Adipose tissue (tissue), 3 donors: ENCODE measurements around the gene COL4A6. TPM values are rescaled to one million over a fixed set of nuclear protein-coding genes. Genes with fewer than 3 reads are reported as not detected.

Experiments
- H3K27ac ChIP-seq: one replicate; pipeline ENCODE4 v1.5.1; 2013; ENCODE audit warnings: low read depth, low read length
- WGBS, 3 donors: extraction: QIAGEN DNeasy Blood & Tissue Kit; methylation state at CpG; one replicate each; pipeline ENCODE4 v1.1.7; 2013; 5-methylcytosine and 5-hydroxymethylcytosine counted together
- polyA plus RNA-seq, 3 donors: library from polyadenylated mRNA; stranded (reverse); fragments of 200-250 nt; gene quantifications; one replicate each; pipeline ENCODE4 v1.2.3, GENCODE V29; 2013
- donor health status: healthy with polysubstance abuse.
- donor health status: Bipolar disorder and iron deficiency.
- donor health status: healthy.

COL4A6 gene
- polyA plus RNA-seq, 3 donors, result 0.14 to 1.2 (median 0.46) TPM

DNA sequence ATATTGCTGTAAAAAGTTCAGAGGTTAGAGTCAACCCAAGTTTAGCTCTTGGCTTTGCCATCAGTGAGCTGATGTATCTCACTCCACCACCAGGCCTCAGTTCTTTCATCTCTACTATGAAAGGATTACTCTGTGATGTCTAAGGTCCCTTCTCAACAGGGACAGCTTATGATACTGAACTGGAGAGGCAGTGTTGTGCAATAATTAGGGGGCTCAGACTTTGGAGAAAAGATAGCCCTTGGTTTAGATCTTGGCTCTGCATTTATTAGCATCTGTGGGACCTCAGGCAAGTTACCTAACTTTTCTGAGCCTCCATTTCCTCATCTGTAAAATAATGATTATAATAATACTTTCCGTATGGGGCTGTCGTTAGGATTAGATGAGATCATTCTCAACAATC lies 89.0 kb downstream of the COL4A6 start:
- H3K27ac ChIP-seq, result no peak overlapping the region
- 83 to 84% (median 83%) methylated on average over 2 of the region's 2 CpGs for WGBS, 3 donors

GRCh38 chrX:108348525-108348924 lies 89.7 kb downstream of the COL4A6 start:
- whole genome bisulfite sequencing, 3 donors, result 74 to 97% (median 94%) methylated on average over 1 of the region's 1 CpG

GRCh38 chrX:108347800-108348199 lies 90.4 kb downstream of the COL4A6 start:
- H3K27ac ChIP-seq, result no peak overlapping the region
- 28 to 60% (median 54%) methylated on average over 3 of the region's 3 CpGs for WGBS, 3 donors

More at GRCh38 chrX:108348525-108348924, 89.7 kb downstream of the COL4A6 start:
- H3K27ac ChIP-seq, result no peak overlapping the region

GRCh38 chrX:108344216-108344615 lies 94.0 kb downstream of the COL4A6 start:
- H3K27ac ChIP-seq, result no peak overlapping the region
- WGBS, 3 donors, result 36 to 63% (median 51%) methylated on average over 1 of the region's 1 CpG

- no peak overlapping the region for H3K27ac ChIP-seq
- WGBS, 3 donors, result 27 to 50% (median 42%) methylated on average over 1 of the region's 1 CpG
Observed at GRCh38 chrX:108341947-108342346, 96.3 kb downstream of the COL4A6 start.

- WGBS, 3 donors, result 84 to 100% (median 96%) methylated on average over 1 of the region's 1 CpG
- H3K27ac ChIP-seq, result no peak overlapping the region
Observed at GRCh38 chrX:108332281-108332680, 105.9 kb downstream of the COL4A6 start.

GRCh38 chrX:108331126-108331909 lies 106.9 kb downstream of the COL4A6 start:
- H3K27ac ChIP-seq, result no peak overlapping the region
- 69 to 91% (median 72%) methylated on average over 7 of the region's 7 CpGs for WGBS, 3 donors

- 52 to 71% (median 54%) methylated on average over 5 of the region's 5 CpGs for WGBS, 3 donors
- no peak overlapping the region for H3K27ac ChIP-seq
Observed at GRCh38 chrX:108323751-108324150, 114.5 kb downstream of the COL4A6 start.

GRCh38 chrX:108322234-108322633 lies 116.0 kb downstream of the COL4A6 start:
- no peak overlapping the region for H3K27ac ChIP-seq

DNA sequence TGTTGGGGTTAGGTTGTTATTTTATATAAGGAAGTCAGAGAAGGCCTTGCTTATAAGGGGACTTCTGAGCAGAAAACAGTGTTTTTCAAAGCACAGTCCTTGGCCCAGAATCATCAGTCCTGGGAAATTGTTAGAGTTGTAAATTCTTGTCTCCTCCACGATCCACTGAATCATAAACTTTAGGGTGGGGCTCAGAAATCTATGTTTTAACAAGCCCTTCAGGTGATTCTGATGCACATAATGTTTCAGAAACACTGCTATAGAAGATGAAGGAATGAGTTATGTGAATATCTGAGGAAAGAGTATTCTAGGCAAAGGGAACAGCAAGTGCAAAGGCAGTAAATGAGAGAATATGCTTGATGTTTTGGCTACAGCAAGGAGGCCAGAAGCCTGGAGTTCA lies 121.8 kb downstream of the COL4A6 start:
- WGBS, 3 donors, result 48 to 89% (median 57%) methylated on average over 1 of the region's 1 CpG

DNA sequence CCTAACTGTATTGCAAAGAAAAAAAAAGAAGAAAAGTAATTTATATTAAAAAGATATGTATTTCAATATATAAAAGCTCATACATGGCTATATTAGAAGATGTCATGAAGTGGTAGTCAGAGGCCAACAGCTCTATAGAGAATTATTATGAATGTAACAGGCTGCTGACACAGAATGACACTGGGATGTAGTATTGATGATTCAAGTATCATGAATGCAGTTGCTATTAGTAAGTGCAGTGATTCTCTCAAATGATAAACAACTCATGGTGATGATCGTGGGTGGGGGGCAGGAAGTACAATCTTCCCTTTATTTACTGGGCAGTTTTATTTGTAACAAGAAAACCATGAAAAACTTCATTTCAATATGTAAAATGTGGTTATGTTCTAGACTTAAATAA lies 124.6 kb downstream of the COL4A6 start:
- no peak overlapping the region for H3K27ac ChIP-seq
- 74 to 100% (median 86%) methylated on average over 1 of the region's 1 CpG for WGBS, 3 donors

More for the DNA sequence above, 121.8 kb downstream of the COL4A6 start:
- no peak overlapping the region for H3K27ac ChIP-seq

DNA sequence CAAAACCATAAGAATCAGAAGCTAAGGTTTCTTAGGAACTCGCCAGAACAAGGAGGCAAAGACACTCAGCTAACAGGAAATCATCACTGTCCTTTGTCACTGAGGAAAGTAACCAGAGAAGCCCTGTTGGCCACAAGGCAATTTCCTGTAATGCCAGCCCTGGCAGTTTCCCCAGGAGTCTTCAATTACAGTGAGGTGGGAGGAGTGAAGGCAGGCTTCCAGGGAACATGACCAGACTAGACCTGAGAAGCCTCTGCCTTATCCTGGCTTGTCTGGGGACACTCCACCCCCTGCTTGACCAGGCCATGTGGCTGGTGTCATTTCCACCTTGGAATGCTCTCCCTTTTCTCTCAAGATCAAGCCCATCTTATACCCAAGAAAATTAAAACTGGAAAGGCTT lies 125.3 kb downstream of the COL4A6 start:
- WGBS, 3 donors, result 35 to 92% (median 35%) methylated on average over 1 of the region's 1 CpG

GRCh38 chrX:108312011-108312410 lies 126.2 kb downstream of the COL4A6 start:
- no peak overlapping the region for H3K27ac ChIP-seq
- whole genome bisulfite sequencing, 3 donors, result 31 to 85% (median 56%) methylated on average over 1 of the region's 1 CpG

More for the DNA sequence above, 125.3 kb downstream of the COL4A6 start:
- H3K27ac ChIP-seq, result no peak overlapping the region

- H3K27ac ChIP-seq, result no peak overlapping the region
Observed at GRCh38 chrX:108310506-108310905, 127.7 kb downstream of the COL4A6 start.

GRCh38 chrX:108309144-108309543 lies 129.1 kb downstream of the COL4A6 start:
- H3K27ac ChIP-seq, result no peak overlapping the region
- 52 to 88% (median 74%) methylated on average over 4 of the region's 4 CpGs for WGBS, 3 donors

More at GRCh38 chrX:108310506-108310905, 127.7 kb downstream of the COL4A6 start:
- WGBS, 3 donors, result 69 to 76% (median 75%) methylated on average over 1 of the region's 1 CpG

- no peak overlapping the region for H3K27ac ChIP-seq
- whole genome bisulfite sequencing, 3 donors, result 66 to 80% (median 75%) methylated on average over 6 of the region's 6 CpGs
Observed at GRCh38 chrX:108307132-108308085, 130.8 kb downstream of the COL4A6 start.

DNA sequence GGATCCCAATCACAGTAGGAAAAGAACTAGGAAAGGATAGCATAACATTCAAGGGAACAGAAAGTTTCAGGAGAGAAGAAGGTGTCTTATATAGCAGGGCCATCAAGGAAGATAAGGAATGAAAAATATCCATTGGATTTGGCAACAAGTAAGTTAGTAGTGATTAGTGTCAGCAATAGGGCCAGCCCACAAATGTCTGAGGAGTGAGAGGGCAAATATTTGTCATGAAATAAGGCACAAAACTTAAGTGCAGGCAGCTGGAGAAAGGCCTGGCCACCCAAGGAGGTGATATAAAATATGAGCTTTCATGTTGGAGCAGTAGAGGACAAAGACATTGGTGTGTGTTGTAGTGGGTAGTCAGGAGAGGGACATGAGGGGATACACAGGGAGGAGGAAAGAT lies 132.1 kb downstream of the COL4A6 start:
- H3K27ac ChIP-seq, result no peak overlapping the region

DNA sequence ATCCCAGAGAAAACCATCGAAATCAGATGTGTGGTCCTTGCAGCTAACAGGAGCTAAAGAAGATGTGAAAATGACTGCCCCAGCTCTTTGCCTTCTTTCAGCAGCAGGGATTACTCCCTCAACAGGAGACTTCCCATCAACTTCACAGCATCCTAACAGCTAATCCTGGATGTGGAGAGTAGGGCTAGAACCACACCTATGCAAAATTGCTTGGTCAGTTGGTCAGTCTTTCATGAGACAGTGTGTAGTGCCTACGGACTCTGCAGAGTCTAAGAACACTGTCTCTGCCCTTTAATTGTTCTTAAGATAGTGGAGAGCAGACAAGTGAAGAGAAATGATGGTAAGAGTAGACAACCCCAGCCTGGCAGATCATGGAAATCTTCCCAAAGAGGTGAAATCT lies 133.5 kb downstream of the COL4A6 start:
- H3K27ac ChIP-seq, result no peak overlapping the region

DNA sequence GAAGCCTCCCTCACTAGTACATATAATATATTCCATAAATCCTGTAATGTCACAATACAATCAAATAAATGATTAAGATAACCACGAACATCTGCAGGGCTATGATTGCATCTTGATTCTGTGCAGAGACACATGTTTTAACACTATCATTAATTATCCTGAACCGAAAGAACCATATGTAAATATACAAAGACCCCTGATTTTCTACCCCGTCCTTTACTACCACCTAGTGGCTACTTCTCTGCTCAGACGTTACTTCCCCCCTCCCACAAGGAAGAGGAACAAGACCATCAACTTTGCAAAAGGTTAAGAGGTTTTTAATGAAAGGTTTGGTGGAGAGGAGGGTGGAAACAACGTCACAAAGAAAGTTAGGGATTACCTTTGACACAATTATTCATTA lies 134.0 kb downstream of the COL4A6 start:
- no peak overlapping the region for H3K27ac ChIP-seq
- WGBS, 3 donors, result 4 to 11% (median 5%) methylated on average over 5 of the region's 5 CpGs

More for the DNA sequence above, 133.5 kb downstream of the COL4A6 start:
- WGBS, 3 donors, result 51 to 74% (median 68%) methylated on average over 2 of the region's 2 CpGs
